ENCODE data around the gene GRAMD1A. TPM values are rescaled to one million over a fixed set of nuclear protein-coding genes. Genes with fewer than 3 reads are reported as not detected.

The GRAMD1A gene
- total RNA-seq, 1 experiment from 2014 or later, result 75.4 TPM

GRCh38 chr19:35053667-35054293 is 53.7 kb downstream of the GRAMD1A start:
- RAD21 ChIA-PET (ENCODE audit: low non-redundant PET in 1 of 2, low total read pairs in 2 of 2, uncharacterized antibody in 2 of 2, unreplicated experiment in 2 of 2), result no interaction called here
- Histone ChIP-seq H3K9ac (ENCODE audit: low read length) (no peak overlapping the region), H3K4me2 (ENCODE audit: low read length) (no peak overlapping the region), H3K4me1 (ENCODE audit: control insufficient read depth in 1 of 2, insufficient read depth in 2 of 2, low read length in 2 of 2) (peaks cover 0 to 8% of the 10 kb centered on the region in 2 experiments; a peak in 2 of 4 replicates), H2AFZ (ENCODE audit: low read depth, low read length, poor library complexity, severe bottlenecking) (no peak overlapping the region), H3K9me2 (ENCODE audit: insufficient read depth) (no peaks in the 10 kb centered on the region), H3K36me3 (ENCODE audit: control insufficient read depth in 1 of 2, insufficient read depth in 2 of 2, low read length in 2 of 2) (no peaks in the 10 kb centered on the region), H3K79me2 (ENCODE audit: insufficient read depth, low read length) (no peaks in the 10 kb centered on the region), H3K27me3 (ENCODE audit: insufficient read depth, low read length) (no peaks in the 10 kb centered on the region), H3K9me3 (ENCODE audit: control insufficient read depth in 1 of 2, insufficient read depth in 1 of 2, low read depth in 1 of 2, low read length in 2 of 2) (no peaks in the 10 kb centered on the region), H4K20me1 (ENCODE audit: insufficient read depth) (no peaks in the 10 kb centered on the region), H3K4me3 (replicated peaks in 1 of 2; ENCODE audit: low read depth in 1 of 2, low read length in 2 of 2) (no peak overlapping the region), H3K27ac (ENCODE audit: low read depth, low read length) (no peak overlapping the region)
- intact Hi-C loops (cut with micrococcal nuclease), result no loop called here
- no peak for ATAC-seq
- no peak for TF ChIP-seq SIN3A (IDR thresholded peaks at IDR 0.05; ENCODE audit: low read depth)
- TF ChIP-seq JUND (IDR thresholded peaks at IDR 0.05), result no peak
- no peak for TF ChIP-seq CEBPB (IDR thresholded peaks at IDR 0.05; ENCODE audit: low read depth)
- TF ChIP-seq EGR1 (IDR thresholded peaks at IDR 0.05; ENCODE audit: low read depth), result no peak
- no peak for TF ChIP-seq MAX (IDR thresholded peaks at IDR 0.05)
- no peak for TF ChIP-seq ZFX (IDR thresholded peaks at IDR 0.05)
- no peak for TF ChIP-seq CBX3 (IDR thresholded peaks at IDR 0.05; ENCODE audit: low read depth)
- TF ChIP-seq RAD21 (IDR thresholded peaks at IDR 0.05; ENCODE audit: low read depth), result no peak
- TF ChIP-seq ELF1 (IDR thresholded peaks at IDR 0.05; ENCODE audit: borderline replicate concordance, low read depth), result no peak
- no peak for TF ChIP-seq ZNF274 (IDR thresholded peaks at IDR 0.05; ENCODE audit: low read depth, low read length)
- no peak for TF ChIP-seq EZH2 (IDR thresholded peaks at IDR 0.05)
- TF ChIP-seq TCF7L2 (IDR thresholded peaks at IDR 0.05; ENCODE audit: borderline replicate concordance, extremely low read depth, insufficient read depth, insufficient read length), result no peak
- TF ChIP-seq ZBTB33 (IDR thresholded peaks at IDR 0.05; ENCODE audit: extremely low read depth, insufficient replicate concordance, low read length), result no peak
- TF ChIP-seq YY1 (IDR thresholded peaks at IDR 0.05; ENCODE audit: extremely low read depth, insufficient replicate concordance, low read depth, low read length), result no peak
- CTCF ChIA-PET, result interaction anchor here (0.6 to 3.3 kb wide), 2 partner anchors 10 to 14 kb away, joined by 3 to 25 read pairs; no protein-coding TSS in a partner anchor
- BruUV-seq (replicated peaks), result no TSS peak
- no peak for DNase-seq (ENCODE audit: low read depth, low spot score)
- POLR2A ChIA-PET, result no interaction called here
